Body of pancreas (tissue), 4 donors: ENCODE data around the gene DGCR8.

Experiments
- CTCF ChIP-seq, 7 experiments: fragments of 450-650 bp in 4 of 7; fragments of 200-600 bp in 3 of 7; sonication (generic) in 3 of 7; IDR thresholded peaks; one replicate each; pipeline ENCODE4 v1.5.1; 2016 to 2019; ENCODE audit warnings: antibody characterized with exemption in 7 of 7
- POLR2A ChIP-seq, 3 donors: fragments of 450-650 bp; IDR thresholded peaks; one replicate each; pipeline ENCODE4 v1.6.1; 2016; ENCODE audit warnings: antibody characterized with exemption in 3 of 3, mild to moderate bottlenecking in 2 of 3

GRCh38 chr22:20039683-20040325, 40.2 kb upstream of the DGCR8 start:
- TF ChIP-seq CTCF (IDR thresholded peaks at IDR 0.05) = no peak
- no peak for TF ChIP-seq POLR2A (IDR thresholded peaks at IDR 0.05)
